Stomach (tissue), 9 donors: ENCODE results near the gene PARP8. TPM values are rescaled to one million over a fixed set of nuclear protein-coding genes. Genes with fewer than 3 reads are reported as not detected.

ENCODE experiments used
- DNase-seq, 2 donors: peaks; one replicate each; pipeline versions ENCODE4 v3.0.0 to v3.0.0-alpha.2; 2013 to 2019
- H3K27ac ChIP-seq, 5 donors: fragments of 200-600 bp in 4 of 5; sonication (generic) in 4 of 5; one replicate each; pipeline ENCODE4 v1.5.1; 2013 to 2019; ENCODE audit warnings: mild to moderate bottlenecking in 1 of 5, moderate library complexity in 1 of 5
- H3K27me3 ChIP-seq, 3 donors: fragments of 200-600 bp; sonication (generic); one replicate each; pipeline ENCODE4 v1.5.1; 2017 to 2019; ENCODE audit warnings: mixed run types in 1 of 3
- H3K36me3 ChIP-seq, 4 donors: fragments of 200-600 bp; sonication (generic); 1 replicate in 3 of 4; 2 replicates in 1 of 4; pipeline ENCODE4 v1.5.1; 2016 to 2019
- H3K4me1 ChIP-seq, 4 donors: fragments of 200-600 bp; sonication (generic); one replicate each; pipeline ENCODE4 v1.5.1; 2016 to 2019
- H3K4me3 ChIP-seq, 4 donors: fragments of 200-600 bp; sonication (generic) in 3 of 4; one replicate each; pipeline ENCODE4 v1.5.1; 2016 to 2019; ENCODE audit warnings: mild to moderate bottlenecking in 1 of 4
- H3K9me3 ChIP-seq, 4 donors: fragments of 200-600 bp; sonication (generic); one replicate each; pipeline ENCODE4 v1.5.1; 2016 to 2019
- EP300 ChIP-seq: sonication (generic); formaldehyde crosslinking; IDR thresholded peaks from one replicate; pipeline ENCODE4 v1.6.1; 2017; ENCODE audit warnings: antibody characterized with exemption
- POLR2A ChIP-seq, 4 donors: fragments of 450-650 bp; IDR thresholded peaks; one replicate each; pipeline ENCODE4 v1.6.1; 2016; ENCODE audit warnings: antibody characterized with exemption in 4 of 4, control low read depth in 2 of 4, mild to moderate bottlenecking in 1 of 4, moderate library complexity in 1 of 4
- POLR2AphosphoS5 ChIP-seq, 3 donors: sonication (generic); formaldehyde crosslinking; IDR thresholded peaks; one replicate each; pipeline ENCODE4 v1.6.1; 2016; ENCODE audit warnings: antibody characterized with exemption in 3 of 3
- WGBS, 5 donors: extraction: QIAGEN DNeasy Blood & Tissue Kit in 3 of 5; methylation state at CpG; one replicate each; pipeline versions ENCODE4 v1.1.5 to v1.1.7; 2013 to 2018; 5-methylcytosine and 5-hydroxymethylcytosine counted together
- intact Hi-C: fragments of 100-400 bp; cut with DNase I; formaldehyde crosslinking; loops from one replicate; pipeline ENCODE4 v1.15.1; 2023; ENCODE audit warnings: low total_unique reads
- polyA plus RNA-seq, 3 donors: library from polyadenylated mRNA; stranded (reverse); fragments of 200-250 nt; gene quantifications; one replicate each; pipeline ENCODE4 v1.2.3, GENCODE V29; 2013
- total RNA-seq, 5 donors: library from RNA; depleted of rRNA; stranded (reverse); fragments of >200 nt; gene quantifications; one replicate each; pipeline versions ENCODE4 v1.1.0 to v1.2.3, GENCODE V29; 2014 to 2016
- TF ChIP-seq, protein P1 (sequence below), 7 experiments: fragments of 450-650 bp in 4 of 7; fragments of 200-600 bp in 3 of 7; sonication (generic) in 3 of 7; IDR thresholded peaks; one replicate each; pipeline ENCODE4 v1.5.1; 2016 to 2019; ENCODE audit warnings: antibody characterized with exemption in 7 of 7, control low read depth in 2 of 7, mild to moderate bottlenecking in 1 of 7
- donor health status: healthy with polysubstance abuse.
- donor health status: Bipolar disorder and iron deficiency.
- donor health status: healthy.

PARP8 gene
- total and polyA plus RNA-seq, 8 donors: 6.7 to 54.2 (median 22.4) TPM

GRCh38 chr5:50792843-50793242 is 126.4 kb downstream of the PARP8 start:
- intact Hi-C loops: no loop called here

DNA sequence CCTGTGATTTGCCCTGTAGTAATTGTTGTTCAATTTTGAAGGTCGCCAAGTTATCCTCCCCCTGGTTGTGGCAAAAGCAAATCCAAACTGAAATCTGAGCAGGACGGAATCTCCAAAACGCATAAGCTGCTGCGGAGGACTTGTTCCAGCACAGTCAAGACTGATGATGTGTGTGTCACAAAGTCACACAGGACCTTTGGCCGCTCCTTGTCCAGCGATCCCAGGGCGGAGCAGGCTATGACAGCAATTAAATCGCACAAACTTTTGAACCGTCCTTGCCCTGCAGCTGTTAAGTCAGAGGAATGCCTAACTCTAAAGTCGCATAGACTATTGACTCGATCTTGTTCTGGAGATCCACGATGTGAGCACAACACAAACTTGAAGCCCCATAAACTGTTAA is 128.4 kb downstream of the PARP8 start:
- Histone ChIP-seq H3K9me3 (no peaks in the 10 kb centered on the region), H3K4me1 (no peaks in the 10 kb centered on the region), H3K27ac (no peak overlapping the region), H3K36me3 (peaks cover 8 to 72% (median 65%) of the 10 kb centered on the region in 4 donors), H3K4me3 (no peak overlapping the region), H3K27me3 (no peaks in the 10 kb centered on the region)
- peak in 1 of 2 donors; percentile 2 for DNase-seq
- intact Hi-C loops: no loop called here
- 89 to 95% (median 93%) methylated on average over 12 of the region's 12 CpGs for WGBS, 5 donors
- no peak for TF ChIP-seq EP300

More at GRCh38 chr5:50792843-50793242, 126.4 kb downstream of the PARP8 start:
- H3K27me3 ChIP-seq: no peaks in the 10 kb centered on the region
- 95 to 97% (median 96%) methylated on average over 5 of the region's 5 CpGs for WGBS, 5 donors
- peaks cover 16 to 73% (median 68%) of the 10 kb centered on the region in 4 donors for H3K36me3 ChIP-seq
- DNase-seq: no peak
- no peaks in the 10 kb centered on the region for H3K4me1 ChIP-seq
- no peak overlapping the region for H3K27ac ChIP-seq
- TF ChIP-seq, protein P1, sequence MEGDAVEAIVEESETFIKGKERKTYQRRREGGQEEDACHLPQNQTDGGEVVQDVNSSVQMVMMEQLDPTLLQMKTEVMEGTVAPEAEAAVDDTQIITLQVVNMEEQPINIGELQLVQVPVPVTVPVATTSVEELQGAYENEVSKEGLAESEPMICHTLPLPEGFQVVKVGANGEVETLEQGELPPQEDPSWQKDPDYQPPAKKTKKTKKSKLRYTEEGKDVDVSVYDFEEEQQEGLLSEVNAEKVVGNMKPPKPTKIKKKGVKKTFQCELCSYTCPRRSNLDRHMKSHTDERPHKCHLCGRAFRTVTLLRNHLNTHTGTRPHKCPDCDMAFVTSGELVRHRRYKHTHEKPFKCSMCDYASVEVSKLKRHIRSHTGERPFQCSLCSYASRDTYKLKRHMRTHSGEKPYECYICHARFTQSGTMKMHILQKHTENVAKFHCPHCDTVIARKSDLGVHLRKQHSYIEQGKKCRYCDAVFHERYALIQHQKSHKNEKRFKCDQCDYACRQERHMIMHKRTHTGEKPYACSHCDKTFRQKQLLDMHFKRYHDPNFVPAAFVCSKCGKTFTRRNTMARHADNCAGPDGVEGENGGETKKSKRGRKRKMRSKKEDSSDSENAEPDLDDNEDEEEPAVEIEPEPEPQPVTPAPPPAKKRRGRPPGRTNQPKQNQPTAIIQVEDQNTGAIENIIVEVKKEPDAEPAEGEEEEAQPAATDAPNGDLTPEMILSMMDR (IDR thresholded peaks at IDR 0.05): no peak
- TF ChIP-seq POLR2A (IDR thresholded peaks at IDR 0.05): no peak
- TF ChIP-seq POLR2AphosphoS5 (IDR thresholded peaks at IDR 0.05): no peak
- no peak for TF ChIP-seq EP300
- H3K9me3 ChIP-seq: no peaks in the 10 kb centered on the region
- H3K4me3 ChIP-seq: no peak overlapping the region

DNA sequence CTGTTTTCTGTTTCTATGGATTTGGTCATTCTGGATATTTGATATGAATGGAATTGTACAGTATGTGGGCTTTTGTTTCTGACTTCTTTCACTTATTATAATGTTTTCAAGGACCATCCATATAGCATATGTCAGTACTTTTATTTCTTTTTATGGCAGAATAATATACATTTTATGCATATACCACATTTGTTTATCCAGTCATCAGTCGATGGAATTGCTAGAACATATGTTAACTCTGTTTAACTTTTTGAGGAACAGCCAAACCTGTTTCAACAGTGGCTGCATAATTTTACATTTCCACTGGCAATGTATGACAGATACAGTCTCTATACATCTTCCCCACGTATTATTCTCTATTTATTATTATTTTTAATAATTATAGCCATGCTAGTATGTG is 131.6 kb downstream of the PARP8 start:
- no peak overlapping the region for H3K4me3 ChIP-seq
- TF ChIP-seq POLR2AphosphoS5 (IDR thresholded peaks at IDR 0.05) (no peak), EP300 (no peak), POLR2A (IDR thresholded peaks at IDR 0.05) (no peak)
- TF ChIP-seq, protein P1 (IDR thresholded peaks at IDR 0.05): no peak
- H3K9me3 ChIP-seq: peaks cover 0 to 12% (median 5%) of the 10 kb centered on the region in 4 donors
- H3K27ac ChIP-seq: no peak overlapping the region
- no peaks in the 10 kb centered on the region for H3K27me3 ChIP-seq
- intact Hi-C loops: no loop called here
- DNase-seq: no peak
- H3K4me1 ChIP-seq: no peaks in the 10 kb centered on the region
- 73 to 85% (median 82%) methylated on average over 2 of the region's 2 CpGs for WGBS, 5 donors
- peaks cover 8 to 70% (median 65%) of the 10 kb centered on the region in 4 donors for H3K36me3 ChIP-seq

GRCh38 chr5:50799596-50799995 is 133.2 kb downstream of the PARP8 start:
- H3K9me3 ChIP-seq: peaks cover 0 to 17% (median 11%) of the 10 kb centered on the region in 4 donors
- TF ChIP-seq POLR2AphosphoS5 (IDR thresholded peaks at IDR 0.05) (no peak), EP300 (no peak), POLR2A (IDR thresholded peaks at IDR 0.05) (no peak)
- TF ChIP-seq, protein P1 (IDR thresholded peaks at IDR 0.05): no peak
- H3K27me3 ChIP-seq: no peaks in the 10 kb centered on the region
- DNase-seq: no peak
- H3K36me3 ChIP-seq: peaks cover 8 to 77% (median 67%) of the 10 kb centered on the region in 4 donors
- no peak overlapping the region for H3K4me3 ChIP-seq
- H3K27ac ChIP-seq: no peak overlapping the region
- WGBS, 5 donors: 92 to 100% (median 96%) methylated on average over 2 of the region's 2 CpGs
- intact Hi-C loops: no loop called here
- no peaks in the 10 kb centered on the region for H3K4me1 ChIP-seq

DNA sequence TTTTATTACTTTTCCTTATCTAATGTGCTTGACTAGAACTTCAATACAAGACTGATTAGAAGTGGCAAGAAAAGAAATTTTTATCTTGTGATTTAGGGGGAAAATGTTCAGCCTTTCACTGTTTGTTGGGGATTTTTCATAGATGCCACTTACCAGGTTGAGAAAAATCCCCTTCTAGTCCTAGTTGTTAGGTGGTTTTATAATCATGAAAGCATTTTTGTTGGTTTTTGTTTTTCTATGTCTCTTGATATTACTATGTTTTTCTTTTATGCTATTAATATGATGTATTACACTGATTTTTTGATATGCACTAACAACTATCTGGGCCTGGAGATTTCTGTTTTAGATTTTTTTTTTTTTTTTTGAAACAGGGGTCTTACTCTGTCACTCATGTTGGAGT is 134.0 kb downstream of the PARP8 start:
- TF ChIP-seq EP300 (no peak), POLR2AphosphoS5 (IDR thresholded peaks at IDR 0.05) (no peak), POLR2A (IDR thresholded peaks at IDR 0.05) (no peak)
- TF ChIP-seq, protein P1 (IDR thresholded peaks at IDR 0.05): no peak
- no peaks in the 10 kb centered on the region for H3K27me3 ChIP-seq
- no peak for DNase-seq
- H3K4me1 ChIP-seq: peaks cover 0 to under 1% (median 0%) of the 10 kb centered on the region in 4 donors
- no peak overlapping the region for H3K27ac ChIP-seq
- H3K4me3 ChIP-seq: no peak overlapping the region
- H3K36me3 ChIP-seq: peaks cover 4 to 70% (median 63%) of the 10 kb centered on the region in 4 donors
- intact Hi-C loops: no loop called here
- H3K9me3 ChIP-seq: peaks cover 0 to 17% (median 11%) of the 10 kb centered on the region in 4 donors
